SIG-M5 treated with dmso at 0.1 percent for 504 hours (cell line): ENCODE results near the gene GPRASP1.
A peak's percentile ranks its signal among the peaks of the same experiment; 100 is the strongest.
"Not testable (repeated sequence)": the region's sequence is repeated elsewhere in the genome, so short reads cannot be mapped to it uniquely, and the experiment has no call there.

ENCODE experiments used
- DNase-seq: peaks from one replicate; lab custom pipeline; 2025; ENCODE audit not compliant: unreplicated experiment; lab: John Stamatoyannopoulos, UW

The GPRASP1 gene, protein sequence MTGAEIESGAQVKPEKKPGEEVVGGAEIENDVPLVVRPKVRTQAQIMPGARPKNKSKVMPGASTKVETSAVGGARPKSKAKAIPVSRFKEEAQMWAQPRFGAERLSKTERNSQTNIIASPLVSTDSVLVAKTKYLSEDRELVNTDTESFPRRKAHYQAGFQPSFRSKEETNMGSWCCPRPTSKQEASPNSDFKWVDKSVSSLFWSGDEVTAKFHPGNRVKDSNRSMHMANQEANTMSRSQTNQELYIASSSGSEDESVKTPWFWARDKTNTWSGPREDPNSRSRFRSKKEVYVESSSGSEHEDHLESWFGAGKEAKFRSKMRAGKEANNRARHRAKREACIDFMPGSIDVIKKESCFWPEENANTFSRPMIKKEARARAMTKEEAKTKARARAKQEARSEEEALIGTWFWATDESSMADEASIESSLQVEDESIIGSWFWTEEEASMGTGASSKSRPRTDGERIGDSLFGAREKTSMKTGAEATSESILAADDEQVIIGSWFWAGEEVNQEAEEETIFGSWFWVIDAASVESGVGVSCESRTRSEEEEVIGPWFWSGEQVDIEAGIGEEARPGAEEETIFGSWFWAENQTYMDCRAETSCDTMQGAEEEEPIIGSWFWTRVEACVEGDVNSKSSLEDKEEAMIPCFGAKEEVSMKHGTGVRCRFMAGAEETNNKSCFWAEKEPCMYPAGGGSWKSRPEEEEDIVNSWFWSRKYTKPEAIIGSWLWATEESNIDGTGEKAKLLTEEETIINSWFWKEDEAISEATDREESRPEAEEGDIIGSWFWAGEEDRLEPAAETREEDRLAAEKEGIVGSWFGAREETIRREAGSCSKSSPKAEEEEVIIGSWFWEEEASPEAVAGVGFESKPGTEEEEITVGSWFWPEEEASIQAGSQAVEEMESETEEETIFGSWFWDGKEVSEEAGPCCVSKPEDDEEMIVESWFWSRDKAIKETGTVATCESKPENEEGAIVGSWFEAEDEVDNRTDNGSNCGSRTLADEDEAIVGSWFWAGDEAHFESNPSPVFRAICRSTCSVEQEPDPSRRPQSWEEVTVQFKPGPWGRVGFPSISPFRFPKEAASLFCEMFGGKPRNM (N-terminal part only)

DNA sequence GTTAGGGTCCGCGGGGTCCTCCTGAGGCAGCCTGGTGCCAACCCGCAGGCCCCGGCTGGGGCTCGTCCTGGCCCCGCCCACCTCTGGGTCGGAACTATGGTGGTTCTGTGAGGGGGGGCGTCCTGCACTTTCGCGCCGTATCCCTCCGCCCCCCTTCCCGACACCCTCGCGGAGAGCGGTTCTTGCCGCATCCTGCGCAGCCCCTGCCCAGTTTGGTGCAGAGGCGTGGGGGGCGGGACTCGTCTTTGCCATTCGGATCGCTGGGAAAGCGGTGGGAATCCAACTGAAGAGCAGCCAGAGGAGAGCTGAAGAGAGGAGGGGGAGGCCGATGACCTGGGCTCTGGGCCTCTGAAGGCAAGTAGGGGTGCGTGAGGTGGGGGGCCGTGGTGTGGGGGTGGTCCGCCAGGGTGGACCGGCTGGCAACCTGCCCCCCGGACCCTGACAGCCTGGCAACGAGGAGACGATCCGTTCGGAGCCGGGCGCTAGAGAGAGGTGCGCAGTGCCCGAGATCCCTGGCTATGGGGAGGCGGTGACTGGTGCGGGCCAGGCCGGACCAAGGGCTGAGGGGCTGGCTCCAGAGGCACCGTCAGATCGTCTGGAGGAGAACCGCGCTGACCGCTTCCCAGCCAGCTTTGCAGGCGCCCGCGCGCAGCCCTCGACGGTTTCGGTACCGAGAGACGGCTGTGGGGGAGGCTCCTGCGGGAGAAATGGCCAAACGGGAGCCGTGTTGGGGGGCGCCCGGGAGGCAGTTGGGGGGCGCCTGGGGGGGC is at the start of gene GPRASP1:
GPRASP1 (plus strand) TSS at position 242 of the 770 bp plus-strand sequence. CDS start 2,431 bp downstream, outside the sequence.
- no peak for DNase-seq

DNA sequence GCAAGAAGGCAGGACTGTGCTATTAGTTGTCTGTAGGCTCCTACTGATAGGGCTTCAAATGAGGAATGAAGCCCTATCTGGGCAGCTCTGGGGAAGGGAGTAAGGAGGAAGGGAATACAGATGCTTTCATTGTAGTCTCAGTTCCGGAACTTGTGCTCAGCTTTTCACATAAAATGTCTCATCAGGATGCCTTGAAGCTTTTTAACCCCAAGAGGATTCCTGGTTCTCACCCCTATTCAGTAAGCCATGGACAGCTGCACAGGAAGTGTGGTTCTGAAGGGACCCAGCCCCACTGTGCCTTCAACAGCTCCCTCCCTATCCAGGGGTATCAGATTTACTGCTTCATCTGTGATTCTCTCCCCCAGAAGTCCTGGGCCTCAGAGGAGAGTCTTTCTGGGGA is 47.0 kb upstream of the GPRASP1 start:
- no peak for DNase-seq

- no peak for DNase-seq
Measured at GRCh38 chrX:102606115-102606514, 45.2 kb upstream of the GPRASP1 start.

DNA sequence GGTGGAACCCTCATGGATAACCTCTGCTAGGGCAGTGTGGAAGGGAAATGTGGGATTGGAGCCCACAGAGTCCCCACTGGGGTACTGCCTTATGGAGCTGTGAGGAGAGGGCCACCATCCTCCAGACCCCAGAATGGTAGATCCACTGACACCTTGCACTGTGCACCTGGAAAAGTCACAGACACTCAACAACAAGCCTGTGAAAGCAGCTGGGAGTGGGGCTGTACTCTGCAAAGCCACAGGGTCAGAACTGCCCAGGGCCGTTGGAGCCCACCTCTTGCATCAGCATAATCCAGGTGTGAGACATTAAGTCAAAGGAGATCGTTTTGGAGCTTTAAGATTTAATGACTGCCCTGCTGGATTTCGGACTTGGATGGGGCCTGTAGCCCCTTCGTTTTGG is 40.4 kb upstream of the GPRASP1 start:
- DNase-seq = no peak

GRCh38 chrX:102624105-102624504 is 27.2 kb upstream of the GPRASP1 start:
- no peak for DNase-seq

GRCh38 chrX:102627640-102628039 is 23.6 kb upstream of the GPRASP1 start:
- DNase-seq = no peak

- DNase-seq = no peak
Measured at GRCh38 chrX:102637561-102637960, 13.7 kb upstream of the GPRASP1 start.

DNA sequence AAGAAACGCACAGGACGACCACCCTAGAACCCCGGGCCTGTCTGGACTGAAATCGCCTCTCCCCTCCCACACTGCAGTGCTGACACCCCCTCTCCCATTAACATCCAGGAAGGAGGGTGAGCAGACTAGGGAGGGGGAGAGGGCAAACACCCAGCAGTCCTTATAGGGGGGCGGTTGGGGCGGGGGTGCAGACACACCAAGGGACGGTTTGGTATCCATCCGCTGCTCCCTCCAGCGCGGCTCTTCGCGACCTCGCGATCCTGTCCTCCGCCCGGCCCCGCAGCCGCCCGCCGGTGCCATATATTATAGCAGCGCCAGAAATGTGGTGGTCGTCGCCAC is 411 bp upstream of the GPRASP1 start:
- no peak for DNase-seq

DNA sequence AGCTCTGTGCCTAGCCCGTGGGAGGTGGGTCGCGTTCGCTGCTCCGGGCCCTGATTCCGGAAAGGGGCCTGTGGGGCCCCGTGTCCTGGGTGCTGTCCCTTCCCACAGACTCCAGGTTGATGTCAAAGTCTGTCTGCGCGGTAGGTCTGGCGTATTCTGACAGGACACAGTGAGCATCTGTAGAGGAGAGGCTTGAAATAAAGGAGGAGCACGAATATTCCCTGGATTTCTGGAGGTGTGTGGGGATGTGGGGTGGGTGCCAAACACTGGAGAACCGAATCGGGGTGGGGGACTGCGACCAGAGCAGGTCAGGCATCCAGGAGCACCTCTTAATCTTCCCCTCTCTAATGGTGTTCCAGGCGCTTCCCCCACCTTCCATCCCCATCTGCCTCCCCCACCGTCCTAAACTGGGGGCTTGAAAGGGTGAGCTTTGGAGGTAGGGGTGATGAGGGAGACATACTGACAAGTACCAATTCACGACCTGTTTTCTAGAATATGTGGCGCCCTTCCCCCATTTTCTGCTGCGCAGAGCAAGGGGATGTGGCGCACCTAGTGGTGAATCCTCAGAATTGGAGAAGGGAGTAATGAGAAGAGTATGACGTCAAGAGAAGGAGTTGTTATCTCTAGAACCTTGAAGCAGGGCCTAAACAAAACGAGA is 877 bp downstream of the GPRASP1 start:
- DNase-seq = no peak

DNA sequence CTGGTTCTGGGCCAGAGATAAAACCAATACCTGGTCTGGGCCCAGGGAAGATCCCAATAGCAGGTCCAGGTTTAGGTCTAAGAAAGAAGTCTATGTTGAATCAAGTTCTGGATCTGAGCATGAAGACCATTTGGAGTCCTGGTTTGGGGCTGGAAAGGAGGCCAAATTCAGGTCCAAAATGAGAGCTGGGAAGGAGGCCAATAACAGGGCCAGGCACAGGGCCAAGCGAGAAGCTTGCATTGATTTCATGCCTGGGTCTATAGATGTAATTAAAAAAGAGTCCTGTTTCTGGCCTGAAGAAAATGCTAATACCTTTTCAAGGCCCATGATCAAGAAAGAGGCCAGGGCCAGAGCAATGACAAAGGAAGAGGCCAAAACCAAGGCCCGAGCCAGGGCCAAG is 3.4 kb downstream of the GPRASP1 start:
- DNase-seq = no peak

DNA sequence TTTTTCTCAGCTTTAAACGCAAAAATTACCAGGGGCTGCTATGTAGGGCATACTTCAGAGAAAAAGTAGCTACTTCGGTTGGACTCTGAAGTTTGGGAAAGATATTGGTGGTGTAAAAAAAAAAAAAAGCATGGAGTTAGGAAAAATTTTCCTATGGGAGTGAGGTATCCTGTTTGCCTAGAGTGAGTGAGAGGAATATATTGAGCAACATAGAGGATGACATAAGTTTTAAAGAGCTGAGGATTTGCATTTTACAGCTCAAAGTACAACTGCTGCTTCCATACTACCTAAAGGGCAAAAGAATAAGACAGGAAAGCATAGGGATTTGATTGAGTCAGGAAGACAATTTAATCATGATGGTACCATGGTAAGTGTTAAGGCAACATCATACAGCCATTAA is 7.3 kb downstream of the GPRASP1 start:
- no peak for DNase-seq

- peak; percentile 25 for DNase-seq
Measured at GRCh38 chrX:102659790-102660757, 8.8 kb downstream of the GPRASP1 start.

DNA sequence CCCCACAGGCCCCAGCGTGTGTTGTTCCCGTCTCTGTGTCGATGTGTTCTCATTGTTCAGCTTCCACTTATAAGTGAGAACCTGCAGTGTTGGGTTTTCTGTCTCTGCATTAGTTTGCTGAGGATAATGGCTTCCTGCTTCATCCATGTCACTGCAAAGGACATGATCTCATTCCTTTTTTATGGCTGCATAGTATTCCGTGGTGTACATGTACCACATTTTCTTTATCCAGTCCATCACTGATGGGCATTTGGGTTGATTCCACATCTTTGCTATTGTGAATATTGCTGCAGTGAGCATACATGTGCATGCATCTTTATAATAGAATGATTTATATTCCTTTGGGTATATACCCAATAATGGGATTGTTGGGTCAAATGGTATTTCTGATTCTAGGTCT is 12.5 kb downstream of the GPRASP1 start:
- not testable (repeated sequence) for DNase-seq

GRCh38 chrX:102667034-102667433 is 15.8 kb downstream of the GPRASP1 start:
- not testable (repeated sequence) for DNase-seq

- DNase-seq = no peak
Measured at GRCh38 chrX:102669526-102669925, 18.2 kb downstream of the GPRASP1 start.

DNA sequence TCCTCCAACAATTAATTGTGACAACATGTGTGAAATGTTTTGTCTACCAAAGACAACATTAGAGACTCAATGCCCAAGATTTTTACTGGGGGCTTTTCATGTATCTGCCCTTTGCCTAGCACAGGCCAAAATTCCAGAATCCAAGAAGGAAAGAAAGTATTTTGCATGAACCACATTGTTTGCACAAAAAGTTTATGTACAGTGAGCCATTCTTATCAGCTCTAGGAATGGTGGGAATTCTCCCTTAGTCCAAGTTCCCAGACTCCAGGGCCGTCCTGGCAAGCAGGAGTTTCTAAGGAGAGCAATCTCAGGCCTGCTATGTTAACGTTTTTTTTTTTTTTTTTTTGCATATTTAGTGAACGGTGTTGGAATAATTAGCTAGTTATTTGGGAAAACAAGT is 21.6 kb downstream of the GPRASP1 start:
- DNase-seq = no peak

- not testable (repeated sequence) for DNase-seq
Measured at GRCh38 chrX:102677479-102677878, 26.2 kb downstream of the GPRASP1 start.

GRCh38 chrX:102684772-102685520 is 33.7 kb downstream of the GPRASP1 start:
- no peak for DNase-seq

GRCh38 chrX:102694749-102695148 is 43.5 kb downstream of the GPRASP1 start:
- no peak for DNase-seq
